K562 (cell line): ENCODE results near the gene RHOF. TPM values are rescaled to one million over a fixed set of nuclear protein-coding genes. Genes with fewer than 3 reads are reported as not detected.

Source experiments
- ARID1B ChIP-seq: fragments of 450-650 bp; IDR thresholded peaks from 2 replicates; pipeline ENCODE4 v1.6.1; 2016; ENCODE audit warnings: antibody characterized with exemption, mild to moderate bottlenecking, inconsistent platforms
- ARID4B ChIP-seq: sonication (generic); formaldehyde crosslinking; IDR thresholded peaks from 2 replicates; pipeline ENCODE4 v1.8.0; 2022; ENCODE audit warnings: mild to moderate bottlenecking, missing genetic modification reagents
- E4F1 ChIP-seq: fragments of 250-450 bp; sonication (Bioruptor Pico); IDR thresholded peaks from 2 replicates; pipeline ENCODE4 v1.5.0; 2021; ENCODE audit warnings: mild to moderate bottlenecking, borderline replicate concordance
- JUN ChIP-seq, 2 experiments: sonication (generic) in 1 of 2; formaldehyde crosslinking in 1 of 2; IDR thresholded peaks; 2 replicates each; pipeline versions ENCODE4 v1.6.1 to v1.8.0; 2012 to 2022; ENCODE audit warnings: borderline replicate concordance in 2 of 2, mild to moderate bottlenecking in 2 of 2, improper control_type of control experiment in 1 of 2, low read depth in 1 of 2, low read length in 1 of 2, missing genetic modification reagents in 1 of 2
- MIER1 ChIP-seq: fragments of 450-650 bp; IDR thresholded peaks from 2 replicates; pipeline ENCODE4 v1.6.1; 2016; ENCODE audit warnings: antibody characterized with exemption, mild to moderate bottlenecking, low read depth
- REST ChIP-seq, 2 experiments: fragments of 450-650 bp; formaldehyde crosslinking in 1 of 2; IDR thresholded peaks; 2 replicates each; pipeline versions ENCODE4 v1.4.0 to v1.6.1; 2014 to 2020; ENCODE audit warnings: mild to moderate bottlenecking in 2 of 2, borderline replicate concordance in 1 of 2, low read depth in 1 of 2
- SMAD3 ChIP-seq: fragments of 450-650 bp; formaldehyde crosslinking; conservative IDR thresholded peaks from 2 replicates; pipeline ENCODE4 v1.4.0; 2020; ENCODE audit warnings: mild to moderate bottlenecking
- TCF7 ChIP-seq: sonication (generic); IDR thresholded peaks from 2 replicates; pipeline ENCODE4 v1.6.1; 2016; ENCODE audit warnings: antibody characterized with exemption, borderline replicate concordance
- TFAM ChIP-seq: fragments of 250-450 bp; sonication (Bioruptor Pico); conservative IDR thresholded peaks from 2 replicates; pipeline ENCODE4 v1.5.0; 2021; ENCODE audit warnings: mild to moderate bottlenecking, moderate library complexity
- ZBTB17 ChIP-seq: fragments of 450-650 bp; formaldehyde crosslinking; IDR thresholded peaks from 2 replicates; pipeline ENCODE4 v1.4.0; 2020; ENCODE audit warnings: mild to moderate bottlenecking
- ZNF197 ChIP-seq: fragments of 200-800 bp; sonication (Bioruptor generic); IDR thresholded peaks from 2 replicates; pipeline ENCODE4 v1.6.1; 2016; ENCODE audit warnings: low read depth, missing genetic modification characterization, missing compliant biosample characterization
- ZNF212 ChIP-seq: fragments of 450-650 bp; formaldehyde crosslinking; IDR thresholded peaks from 2 replicates; pipeline ENCODE4 v1.4.0; 2020; ENCODE audit warnings: mild to moderate bottlenecking
- ZNF431 ChIP-seq: sonication (generic); formaldehyde crosslinking; IDR thresholded peaks from 2 replicates; pipeline ENCODE4 v1.8.0; 2022; ENCODE audit warnings: mild to moderate bottlenecking, missing genetic modification reagents
- polyA plus RNA-seq, 8 experiments: library from polyadenylated mRNA; depleted of rRNA in 4 of 8; stranded (reverse) in 5 of 8; unstranded in 3 of 8; fragments of >200 nt; fragmentation: Nextera tagmentation in 2 of 8; fragmentation: Illumina TruSeq in 1 of 8; extraction: Ambion mirVana in 2 of 8; extraction: Trizol in 1 of 8; gene quantifications; 2 replicates each; pipeline versions ENCODE4 v1.2.1 to v1.2.3, GENCODE V29; 2011 to 2014; ENCODE audit warnings: inconsistent platforms in 1 of 8, missing spikeins in 1 of 8
- total RNA-seq, 7 experiments: library from RNA; depleted of rRNA in 6 of 7; stranded (reverse); fragments of >200 nt in 6 of 7; fragmentation: Illumina TruSeq in 2 of 7; extraction: Trizol in 2 of 7; gene quantifications; 2 replicates each; pipeline versions ENCODE4 v1.2.1 to v1.2.3, GENCODE V29; 2011 to 2021; ENCODE audit warnings: low replicate concordance in 1 of 7

Gene RHOF
- total and polyA plus RNA-seq, 9 of the 15 experiments (the other 6 are each of a cell fraction or from before 2014, with no cell fraction given) = 0.13 to 10.1 (median 4.0) TPM

- TF ChIP-seq ARID4B (no peak), MIER1 (no peak), ZNF197 (no peak), ZNF212 (CRISPR knock-in tag) (no peak), REST (IDR thresholded peaks at IDR 0.05; ENCODE audit: borderline replicate concordance) (no peak), REST (CRISPR knock-in tag; IDR thresholded peaks at IDR 0.05; ENCODE audit: low read depth) (no peak), ARID1B (0 out of 2 replicates have a peak, but pooled peaks have one; percentile 8), SMAD3 (CRISPR knock-in tag) (no peak), TCF7 (0 out of 2 replicates have a peak, but pooled peaks have one; percentile 44), ZNF431 (CRISPR knock-in tag) (no peak), JUN (IDR thresholded peaks at IDR 0.05; ENCODE audit: borderline replicate concordance, low read depth, low read length) (0 out of 2 replicates have a peak, but pooled peaks have one; percentile 45), JUN (CRISPR knock-in tag; IDR thresholded peaks at IDR 0.05; ENCODE audit: borderline replicate concordance) (no peak), E4F1 (CRISPR knock-in tag) (no peak), ZBTB17 (CRISPR knock-in tag) (no peak), TFAM (CRISPR knock-in tag) (no peak)
Measured at GRCh38 chr12:121741743-121742142, 51.7 kb downstream of the RHOF start (continued).
